K562 (cell line): Measurements from ENCODE around the gene SPPL3. TPM values are rescaled to one million over a fixed set of nuclear protein-coding genes. Genes with fewer than 3 reads are reported as not detected.

Experiments used
- ATAC-seq: fragments of 200-7000 bp; cut with Tn5 transposase; 3 replicates; pipeline ENCODE4 v1.9.1; 2020; ENCODE audit warnings: moderate library complexity
- BruUV-seq: library from RNA; stranded (reverse); fragments of 400-500 nt; replicated peaks from 2 replicates; lab custom pipeline; 2021; lab: Mats Ljungman, UMichigan
- CTCF ChIA-PET: fragments of 300-600 bp; formaldehyde crosslinking; extraction: SDS; loops from one replicate; lab custom pipeline; 2021; ENCODE audit warnings: low intra/inter-chr PET ratio; lab: Yijun Ruan, JAX
- POLR2A ChIA-PET: fragments of 300-600, 350-650 bp; sonication (Branson Sonifier 250); formaldehyde crosslinking; extraction: SDS; loops from one replicate; lab custom pipeline; 2021; ENCODE audit warnings: antibody characterized with exemption, inconsistent platforms; lab: Yijun Ruan, JAX
- DNase-seq, 4 experiments: peaks; one replicate each; pipeline versions ENCODE4 v3.0.0 to v3.0.0-alpha.2; 2011 to 2018; ENCODE audit warnings: low spot score in 3 of 4, mixed read lengths in 3 of 4; ENCODE audit errors: extremely low read depth in 1 of 4
- FAIRE-seq: peaks from 2 replicates; lab custom pipeline; 2011; peaks lifted over from hg19 to GRCh38; lab: Jason Lieb, UNC
- H2AFZ ChIP-seq: 2 replicates; pipeline ENCODE4 v1.6.0; 2011; ENCODE audit warnings: low read depth, low read length, control low read depth, inconsistent platforms
- H3K27ac ChIP-seq: fragments of 200-600 bp; 3 replicates; pipeline ENCODE4 v1.8.0; 2011; ENCODE audit warnings: low read depth, mild to moderate bottlenecking, control low read depth, inconsistent platforms, low read length, moderate library complexity, mixed read lengths; ENCODE audit errors: extremely low read depth
- H3K27me3 ChIP-seq, 2 experiments: fragments of 300-600 bp in 1 of 2; 2 replicates in 1 of 2; 3 replicates in 1 of 2; pipeline versions ENCODE4 v1.6.0 to v1.8.0; 2011; ENCODE audit warnings: inconsistent platforms in 2 of 2, low read length in 2 of 2, mild to moderate bottlenecking in 1 of 2, mixed read lengths in 1 of 2, moderate library complexity in 1 of 2; ENCODE audit not compliant: control insufficient read depth in 2 of 2, insufficient read depth in 2 of 2
- H3K36me3 ChIP-seq: fragments of 300-600 bp; 3 replicates; pipeline ENCODE4 v1.8.0; 2011; ENCODE audit warnings: mild to moderate bottlenecking, low read length, inconsistent platforms; ENCODE audit not compliant: control insufficient read depth, insufficient read depth
- H3K4me1 ChIP-seq, 2 experiments: fragments of 200-600 bp in 1 of 2; replicated peaks in 1 of 2; 2 replicates in 1 of 2; 3 replicates in 1 of 2; pipeline versions ENCODE4 v1.5.1 to v1.8.0; 2011; ENCODE audit warnings: inconsistent platforms in 2 of 2, low read length in 2 of 2, mild to moderate bottlenecking in 1 of 2, mixed read lengths in 1 of 2, moderate library complexity in 1 of 2; ENCODE audit not compliant: control insufficient read depth in 2 of 2, insufficient read depth in 2 of 2
- H3K4me2 ChIP-seq: 2 replicates; pipeline ENCODE4 v1.6.1; 2011; ENCODE audit warnings: low read length, control low read depth, inconsistent platforms, mixed read lengths; ENCODE audit not compliant: insufficient read depth
- H3K4me3 ChIP-seq: fragments of 200-600 bp; sonication (generic), shearing (Covaris generic); 2 replicates; pipeline ENCODE4 v1.5.1; 2016; ENCODE audit warnings: control low read depth, inconsistent platforms
- H3K79me2 ChIP-seq: fragments of 200-600 bp; 3 replicates; pipeline ENCODE4 v1.8.0; 2011; ENCODE audit warnings: low read length, inconsistent platforms; ENCODE audit not compliant: control insufficient read depth, insufficient read depth
- H3K9ac ChIP-seq, 2 experiments: 2 replicates each; pipeline versions ENCODE4 v1.6.0 to v1.6.1; 2011; ENCODE audit warnings: low read depth in 2 of 2, low read length in 2 of 2, control low read depth in 1 of 2, inconsistent platforms in 1 of 2, mild to moderate bottlenecking in 1 of 2, mixed read lengths in 1 of 2; ENCODE audit not compliant: insufficient read depth in 1 of 2
- H3K9me1 ChIP-seq: one replicate; pipeline ENCODE4 v1.6.0; 2011; ENCODE audit warnings: inconsistent platforms, mild to moderate bottlenecking, low read length, moderate library complexity; ENCODE audit not compliant: control insufficient read depth, insufficient read depth
- H3K9me3 ChIP-seq: replicated peaks from 2 replicates; pipeline ENCODE4 v1.5.1; 2011; ENCODE audit warnings: low read depth, low read length, inconsistent platforms; ENCODE audit not compliant: control insufficient read depth, insufficient read depth
- H4K20me1 ChIP-seq: replicated peaks from 2 replicates; pipeline ENCODE4 v1.6.1; 2011; ENCODE audit warnings: low read length, inconsistent platforms, mixed read lengths; ENCODE audit not compliant: control insufficient read depth, insufficient read depth
- CBFA2T2 ChIP-seq: fragments of 450-650 bp; conservative IDR thresholded peaks from 2 replicates; pipeline ENCODE4 v1.6.1; 2017; ENCODE audit warnings: mild to moderate bottlenecking
- CHD1 ChIP-seq: fragments of 200-600 bp; sonication (generic); IDR thresholded peaks from one replicate; pipeline ENCODE4 v1.6.1; 2012; ENCODE audit warnings: mild to moderate bottlenecking, moderate library complexity, low read length, inconsistent platforms
- EGR1 ChIP-seq: fragments of 450-650 bp; conservative IDR thresholded peaks from 2 replicates; pipeline ENCODE4 v1.6.1; 2017; ENCODE audit warnings: mild to moderate bottlenecking
- FOXJ3 ChIP-seq: sonication (generic); formaldehyde crosslinking; IDR thresholded peaks from 2 replicates; pipeline ENCODE4 v1.4.0; 2020; ENCODE audit warnings: mild to moderate bottlenecking, missing genetic modification reagents
- HMG20B ChIP-seq: fragments of 250-450 bp; sonication (Bioruptor Pico); IDR thresholded peaks from 2 replicates; pipeline ENCODE4 v1.5.0; 2021; ENCODE audit warnings: mild to moderate bottlenecking
- ILF3 ChIP-seq: fragments of 450-650 bp; IDR thresholded peaks from 2 replicates; pipeline ENCODE4 v1.6.1; 2018; ENCODE audit warnings: antibody characterized with exemption, mild to moderate bottlenecking, moderate library complexity, borderline replicate concordance
- NBN ChIP-seq: fragments of 450-650 bp; IDR thresholded peaks from 2 replicates; pipeline ENCODE4 v1.6.1; 2016; ENCODE audit warnings: low read depth, mild to moderate bottlenecking
- NR2F6 ChIP-seq: fragments of 450-650 bp; formaldehyde crosslinking; IDR thresholded peaks from 2 replicates; pipeline ENCODE4 v1.4.0; 2020; ENCODE audit warnings: mild to moderate bottlenecking
- RBM15 ChIP-seq: fragments of 200-400 bp; formaldehyde crosslinking; IDR thresholded peaks from 2 replicates; pipeline ENCODE4 v1.6.1; 2018; ENCODE audit warnings: mild to moderate bottlenecking, low read length, moderate library complexity; ENCODE audit not compliant: insufficient read depth
- SMARCA5 ChIP-seq: fragments of 450-650 bp; IDR thresholded peaks from 2 replicates; pipeline ENCODE4 v1.6.1; 2016
- SPI1 ChIP-seq: IDR thresholded peaks from 2 replicates; pipeline ENCODE4 v1.6.1; 2011; ENCODE audit warnings: low read depth, low read length, control low read depth, borderline replicate concordance
- ZNF584 ChIP-seq: fragments of 200-800 bp; sonication (Bioruptor generic); IDR thresholded peaks from 2 replicates; pipeline ENCODE4 v1.6.1; 2016; ENCODE audit warnings: low read depth, mild to moderate bottlenecking, missing genetic modification characterization, missing compliant biosample characterization
- ZNF586 ChIP-seq: fragments of 450-650 bp; formaldehyde crosslinking; conservative IDR thresholded peaks from 2 replicates; pipeline ENCODE4 v1.4.0; 2020; ENCODE audit warnings: mild to moderate bottlenecking, moderate library complexity
- ZNF76 ChIP-seq: fragments of 250-450 bp; sonication (Bioruptor Pico); IDR thresholded peaks from 2 replicates; pipeline ENCODE4 v1.4.0; 2020; ENCODE audit warnings: mild to moderate bottlenecking, moderate library complexity, borderline replicate concordance
- WGBS: fragments of 100-300 bp; shearing (Covaris generic); methylation state at CpG from one replicate; pipeline ENCODE4 v1.1.6; 2016; ENCODE audit warnings: low coverage, mixed read lengths; ENCODE audit not compliant: insufficient coverage; ENCODE audit errors: missing lambda C conversion rate; 5-methylcytosine and 5-hydroxymethylcytosine counted together
- in situ Hi-C: fragments of 300-500 bp; cut with MboI; formaldehyde crosslinking; loops from 4 replicates; pipeline ENCODE4 v1.15.0; 2018; ENCODE audit warnings: inconsistent platforms, mixed read lengths
- intact Hi-C: fragments of 100-400 bp; cut with micrococcal nuclease; formaldehyde crosslinking; loops from 2 replicates; pipeline ENCODE4 v1.14.2; 2022
- polyA plus RNA-seq, 8 experiments: library from polyadenylated mRNA; depleted of rRNA in 4 of 8; stranded (reverse) in 5 of 8; unstranded in 3 of 8; fragments of >200 nt; fragmentation: Nextera tagmentation in 2 of 8; fragmentation: Illumina TruSeq in 1 of 8; extraction: Ambion mirVana in 2 of 8; extraction: Trizol in 1 of 8; gene quantifications; 2 replicates each; pipeline versions ENCODE4 v1.2.1 to v1.2.3, GENCODE V29; 2011 to 2014; ENCODE audit warnings: inconsistent platforms in 1 of 8, missing spikeins in 1 of 8
- total RNA-seq, 7 experiments: library from RNA; depleted of rRNA in 6 of 7; stranded (reverse); fragments of >200 nt in 6 of 7; fragmentation: Illumina TruSeq in 2 of 7; extraction: Trizol in 2 of 7; gene quantifications; 2 replicates each; pipeline versions ENCODE4 v1.2.1 to v1.2.3, GENCODE V29; 2011 to 2021; ENCODE audit warnings: low replicate concordance in 1 of 7
- TF ChIP-seq, protein P1 (sequence below), 2 experiments: IDR thresholded peaks; 2 replicates each; pipeline ENCODE4 v1.6.1; 2011; ENCODE audit warnings: borderline replicate concordance in 1 of 2, control low read depth in 1 of 2, low read depth in 1 of 2, low read length in 1 of 2, mild to moderate bottlenecking in 1 of 2, mixed read lengths in 1 of 2, moderate library complexity in 1 of 2; ENCODE audit not compliant: insufficient read depth in 1 of 2, insufficient read length in 1 of 2, poor library complexity in 1 of 2, severe bottlenecking in 1 of 2; ENCODE audit errors: extremely low read depth in 1 of 2
- TF ChIP-seq, protein P2 (sequence below): fragments of 250-450 bp; sonication (Bioruptor Pico); IDR thresholded peaks from 2 replicates; pipeline ENCODE4 v1.8.0; 2022; ENCODE audit warnings: moderate library complexity, mild to moderate bottlenecking, inconsistent platforms
- TF ChIP-seq, protein P3 (sequence below): fragments of 150-350 bp; conservative IDR thresholded peaks from 2 replicates; pipeline ENCODE4 v1.6.1; 2014; ENCODE audit warnings: low read length

The SPPL3 gene
- total and polyA plus RNA-seq, 9 of the 15 experiments (the other 6 are each of a cell fraction or from before 2014, with no cell fraction given), result 2.9 to 32.1 (median 7.1) TPM

DNA sequence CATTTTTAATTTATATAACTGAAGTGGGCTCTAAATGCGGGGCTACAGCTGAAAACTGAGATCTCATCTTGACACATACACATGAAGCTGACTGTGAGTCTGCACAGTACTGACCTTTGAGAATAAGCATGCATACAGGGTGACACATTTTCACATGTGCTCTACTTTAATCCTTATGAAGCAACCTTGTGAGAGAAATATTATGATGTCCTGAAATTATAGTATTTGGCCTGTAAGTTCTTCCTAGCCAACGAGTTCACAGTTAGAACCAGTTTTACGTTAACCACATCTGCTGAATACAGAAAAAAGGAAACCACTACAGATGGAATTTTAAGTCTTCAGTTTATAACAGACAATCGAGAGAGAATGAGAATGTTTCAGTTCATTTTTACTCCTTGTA, 70.3 kb downstream of the SPPL3 start:
- Histone ChIP-seq H3K9ac (no peak overlapping the region), H3K4me1 (peaks cover 5 to 13% of the 10 kb centered on the region in 2 experiments; a peak in 3 of 5 replicates)
- in situ Hi-C loops, result no loop called here

More for the DNA sequence above, 70.3 kb downstream of the SPPL3 start:
- WGBS, result 54% methylated on average over 4 of the region's 4 CpGs
- Histone ChIP-seq H3K27me3 (no peaks in the 10 kb centered on the region), H3K27ac (no peak overlapping the region), H4K20me1 (peaks cover 17% of the 10 kb centered on the region), H3K9me3 (no peaks in the 10 kb centered on the region), H2AFZ (no peak overlapping the region), H3K9me1 (no peaks in the 10 kb centered on the region), H3K36me3 (no peaks in the 10 kb centered on the region), H3K4me2 (no peak overlapping the region), H3K79me2 (peaks cover 27% of the 10 kb centered on the region), H3K4me3 (no peak overlapping the region)
- POLR2A ChIA-PET, result interaction anchor here (0.6 kb wide), 1 partner anchor 659 kb away, joined by 3 read pairs; no protein-coding TSS in a partner anchor
- TF ChIP-seq, protein P1, sequence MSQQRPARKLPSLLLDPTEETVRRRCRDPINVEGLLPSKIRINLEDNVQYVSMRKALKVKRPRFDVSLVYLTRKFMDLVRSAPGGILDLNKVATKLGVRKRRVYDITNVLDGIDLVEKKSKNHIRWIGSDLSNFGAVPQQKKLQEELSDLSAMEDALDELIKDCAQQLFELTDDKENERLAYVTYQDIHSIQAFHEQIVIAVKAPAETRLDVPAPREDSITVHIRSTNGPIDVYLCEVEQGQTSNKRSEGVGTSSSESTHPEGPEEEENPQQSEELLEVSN (IDR thresholded peaks at IDR 0.05; ENCODE audit: borderline replicate concordance in 1 of 2, extremely low read depth in 1 of 2, insufficient read depth in 1 of 2, insufficient read length in 1 of 2, low read depth in 1 of 2, low read length in 1 of 2, poor library complexity in 1 of 2, severe bottlenecking in 1 of 2), result no peak
- TF ChIP-seq ZNF76 (CRISPR knock-in tag), result no peak
- TF ChIP-seq SMARCA5, result no peak
- no peak for TF ChIP-seq SPI1
- no peak for TF ChIP-seq ZNF584 (CRISPR knock-in tag)
- TF ChIP-seq ZNF586 (CRISPR knock-in tag), result no peak
- TF ChIP-seq CHD1, result no peak
- TF ChIP-seq HMG20B, result no peak
- TF ChIP-seq, protein P2, sequence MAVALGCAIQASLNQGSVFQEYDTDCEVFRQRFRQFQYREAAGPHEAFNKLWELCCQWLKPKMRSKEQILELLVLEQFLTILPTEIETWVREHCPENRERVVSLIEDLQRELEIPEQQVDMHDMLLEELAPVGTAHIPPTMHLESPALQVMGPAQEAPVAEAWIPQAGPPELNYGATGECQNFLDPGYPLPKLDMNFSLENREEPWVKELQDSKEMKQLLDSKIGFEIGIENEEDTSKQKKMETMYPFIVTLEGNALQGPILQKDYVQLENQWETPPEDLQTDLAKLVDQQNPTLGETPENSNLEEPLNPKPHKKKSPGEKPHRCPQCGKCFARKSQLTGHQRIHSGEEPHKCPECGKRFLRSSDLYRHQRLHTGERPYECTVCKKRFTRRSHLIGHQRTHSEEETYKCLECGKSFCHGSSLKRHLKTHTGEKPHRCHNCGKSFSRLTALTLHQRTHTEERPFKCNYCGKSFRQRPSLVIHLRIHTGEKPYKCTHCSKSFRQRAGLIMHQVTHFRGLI (CRISPR knock-in tag), result no peak
- no peak for TF ChIP-seq CBFA2T2
- no peak for TF ChIP-seq NBN
- TF ChIP-seq, protein P3, sequence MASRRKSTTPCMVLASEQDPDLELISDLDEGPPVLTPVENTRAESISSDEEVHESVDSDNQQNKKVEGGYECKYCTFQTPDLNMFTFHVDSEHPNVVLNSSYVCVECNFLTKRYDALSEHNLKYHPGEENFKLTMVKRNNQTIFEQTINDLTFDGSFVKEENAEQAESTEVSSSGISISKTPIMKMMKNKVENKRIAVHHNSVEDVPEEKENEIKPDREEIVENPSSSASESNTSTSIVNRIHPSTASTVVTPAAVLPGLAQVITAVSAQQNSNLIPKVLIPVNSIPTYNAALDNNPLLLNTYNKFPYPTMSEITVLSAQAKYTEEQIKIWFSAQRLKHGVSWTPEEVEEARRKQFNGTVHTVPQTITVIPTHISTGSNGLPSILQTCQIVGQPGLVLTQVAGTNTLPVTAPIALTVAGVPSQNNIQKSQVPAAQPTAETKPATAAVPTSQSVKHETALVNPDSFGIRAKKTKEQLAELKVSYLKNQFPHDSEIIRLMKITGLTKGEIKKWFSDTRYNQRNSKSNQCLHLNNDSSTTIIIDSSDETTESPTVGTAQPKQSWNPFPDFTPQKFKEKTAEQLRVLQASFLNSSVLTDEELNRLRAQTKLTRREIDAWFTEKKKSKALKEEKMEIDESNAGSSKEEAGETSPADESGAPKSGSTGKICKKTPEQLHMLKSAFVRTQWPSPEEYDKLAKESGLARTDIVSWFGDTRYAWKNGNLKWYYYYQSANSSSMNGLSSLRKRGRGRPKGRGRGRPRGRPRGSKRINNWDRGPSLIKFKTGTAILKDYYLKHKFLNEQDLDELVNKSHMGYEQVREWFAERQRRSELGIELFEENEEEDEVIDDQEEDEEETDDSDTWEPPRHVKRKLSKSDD, result no peak
- TF ChIP-seq ILF3, result no peak
- no peak for TF ChIP-seq FOXJ3 (CRISPR knock-in tag)
- TF ChIP-seq RBM15, result no peak
- no peak for TF ChIP-seq NR2F6 (CRISPR knock-in tag)
- no peak for TF ChIP-seq EGR1
- intact Hi-C loops, result no loop called here
- no peak for ATAC-seq
- no peak for FAIRE-seq
- DNase-seq, result no peak
- CTCF ChIA-PET, result no interaction called here
- no TSS peak for BruUV-seq
